Measurements from ENCODE around the gene C9orf153.
"Not testable (repeated sequence)": the region's sequence is repeated elsewhere in the genome, so short reads cannot be mapped to it uniquely, and the experiment has no call there.

C9orf153 gene

GRCh38 chr9:86262492-86262891, 3.0 kb upstream of the C9orf153 start:
- no peak for DNase-seq

- DNase-seq = peak; percentile 73 to 81
Observed at GRCh38 chr9:86257391-86257790, 2.1 kb downstream of the C9orf153 start.

GRCh38 chr9:86256653-86257052, 2.8 kb downstream of the C9orf153 start:
- DNase-seq = no peak

- DNase-seq = no peak
Observed at GRCh38 chr9:86253577-86253976, 5.9 kb downstream of the C9orf153 start.

- DNase-seq = no peak
Observed at GRCh38 chr9:86252870-86253269, 6.6 kb downstream of the C9orf153 start.

GRCh38 chr9:86250123-86250522, 9.3 kb downstream of the C9orf153 start:
- DNase-seq = no peak

- no peak for DNase-seq
Observed at GRCh38 chr9:86248746-86249145, 10.7 kb downstream of the C9orf153 start.

- no peak for DNase-seq
Observed at GRCh38 chr9:86246752-86247161, 12.7 kb downstream of the C9orf153 start.

- no peak for DNase-seq
Observed at GRCh38 chr9:86242071-86242470, 17.4 kb downstream of the C9orf153 start.

GRCh38 chr9:86241216-86241615, 18.2 kb downstream of the C9orf153 start:
- no peak for DNase-seq

GRCh38 chr9:86238861-86239770, 20.3 kb downstream of the C9orf153 start:
- DNase-seq = no peak

- no peak for DNase-seq
Observed at GRCh38 chr9:86230858-86231257, 28.6 kb downstream of the C9orf153 start.

GRCh38 chr9:86222667-86223066, 36.8 kb downstream of the C9orf153 start:
- no peak for DNase-seq

- DNase-seq = no peak
Observed at GRCh38 chr9:86219606-86220005, 39.9 kb downstream of the C9orf153 start.

- no peak for DNase-seq
Observed at GRCh38 chr9:86217076-86217755, 42.2 kb downstream of the C9orf153 start.

GRCh38 chr9:86207193-86207592, 52.3 kb downstream of the C9orf153 start:
- no peak for DNase-seq

GRCh38 chr9:86202338-86202882, 57.0 kb downstream of the C9orf153 start:
- peak in 1 of 2 experiments; percentile 1 for DNase-seq

- DNase-seq = no peak
Observed at GRCh38 chr9:86201474-86202337, 57.8 kb downstream of the C9orf153 start.

GRCh38 chr9:86200599-86201162, 58.8 kb downstream of the C9orf153 start:
- DNase-seq = no peak

GRCh38 chr9:86193088-86193487, 66.4 kb downstream of the C9orf153 start:
- DNase-seq = no peak

GRCh38 chr9:86190700-86191099, 68.8 kb downstream of the C9orf153 start:
- DNase-seq = not testable (repeated sequence)

- no peak for DNase-seq
Observed at GRCh38 chr9:86187121-86187520, 72.3 kb downstream of the C9orf153 start.
